ENCODE data around the gene CALML3.

Gene CALML3

DNA sequence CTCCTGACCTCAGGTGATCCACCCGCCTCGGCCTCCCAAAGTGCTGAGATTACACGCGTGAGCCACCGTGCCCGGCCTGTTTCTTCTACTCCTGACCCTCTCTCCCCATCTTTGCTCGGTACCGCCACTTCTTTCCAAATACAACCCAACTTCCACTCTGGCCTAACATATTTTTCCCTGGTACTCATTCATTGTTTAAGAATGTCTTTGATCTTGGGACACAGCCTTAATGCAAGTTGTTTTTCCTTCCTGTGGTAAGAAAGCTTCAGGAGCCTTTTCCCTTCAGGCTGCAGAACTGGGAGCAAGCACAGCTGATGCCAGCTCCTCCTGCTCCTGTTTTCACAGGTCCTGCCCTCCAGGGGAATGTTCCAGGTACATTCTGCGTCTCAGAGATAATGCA lies 13.7 kb downstream of the CALML3 start:
- in situ Hi-C loops (cut with MboI; ENCODE audit: low sequenced_read_pairs): no loop called here

- in situ Hi-C loops (cut with MboI; ENCODE audit: low sequenced_read_pairs): no loop called here
These were observed 14.3 kb downstream of the CALML3 start for GRCh38 chr10:5538892-5539651.

- in situ Hi-C loops (cut with MboI; ENCODE audit: low sequenced_read_pairs): no loop called here
These were observed 15.3 kb downstream of the CALML3 start for GRCh38 chr10:5540080-5540479.

DNA sequence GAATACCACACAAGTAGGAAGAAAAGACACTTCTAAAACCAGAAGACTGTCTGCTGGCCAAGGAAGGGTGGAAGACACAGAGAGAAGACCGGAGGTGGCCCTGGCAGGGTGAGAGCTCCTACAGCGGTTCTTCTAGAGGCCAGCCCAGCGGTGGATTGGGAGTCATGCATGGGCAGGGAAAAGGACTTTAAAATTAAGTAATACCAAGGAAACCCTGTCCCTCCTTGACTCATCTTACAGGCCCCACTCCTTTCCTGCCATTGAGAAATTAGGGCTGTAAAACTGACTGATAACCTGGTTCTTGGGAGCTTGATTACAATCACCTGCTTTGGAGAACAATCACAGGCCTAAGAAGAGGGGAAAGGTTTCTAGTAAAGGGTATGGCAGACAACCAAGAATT lies 16.1 kb downstream of the CALML3 start:
- in situ Hi-C loops (cut with MboI; ENCODE audit: low sequenced_read_pairs): no loop called here

GRCh38 chr10:5542100-5542499 lies 17.3 kb downstream of the CALML3 start:
- in situ Hi-C loops (cut with MboI; ENCODE audit: low sequenced_read_pairs): no loop called here

GRCh38 chr10:5543623-5544022 lies 18.9 kb downstream of the CALML3 start:
- in situ Hi-C loops (cut with MboI; ENCODE audit: low sequenced_read_pairs): no loop called here

DNA sequence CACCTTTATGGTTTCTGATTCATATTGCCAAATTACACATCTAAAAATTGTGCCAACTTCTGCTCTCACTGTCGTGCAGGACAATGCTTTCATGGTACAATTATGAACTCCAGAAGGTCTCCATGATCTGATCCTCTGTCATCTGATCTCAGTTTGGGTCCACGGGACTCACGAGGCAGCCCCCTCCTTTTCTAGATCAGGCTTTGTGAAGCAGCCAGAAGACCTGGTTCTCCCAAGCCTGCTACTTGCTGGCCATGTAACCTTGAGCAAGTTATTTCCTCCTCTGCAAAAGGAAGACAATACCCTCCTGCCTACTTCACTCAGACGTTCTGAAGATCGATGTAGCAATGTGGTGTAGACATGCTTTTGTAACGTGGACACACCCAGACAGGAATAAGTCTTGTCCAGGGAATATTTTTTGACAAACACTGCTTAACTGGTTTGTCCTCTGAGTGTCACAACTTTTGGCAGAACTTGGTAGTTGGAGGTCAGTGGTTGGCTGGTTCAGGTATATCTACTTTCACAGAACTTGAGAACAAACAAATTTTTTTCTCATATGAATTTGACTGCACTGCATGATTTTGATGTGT lies 19.6 kb downstream of the CALML3 start:
- in situ Hi-C loops (cut with MboI; ENCODE audit: low sequenced_read_pairs): no loop called here

- in situ Hi-C loops (cut with MboI; ENCODE audit: low sequenced_read_pairs): no loop called here
These were observed 20.2 kb downstream of the CALML3 start for GRCh38 chr10:5545011-5545410.

DNA sequence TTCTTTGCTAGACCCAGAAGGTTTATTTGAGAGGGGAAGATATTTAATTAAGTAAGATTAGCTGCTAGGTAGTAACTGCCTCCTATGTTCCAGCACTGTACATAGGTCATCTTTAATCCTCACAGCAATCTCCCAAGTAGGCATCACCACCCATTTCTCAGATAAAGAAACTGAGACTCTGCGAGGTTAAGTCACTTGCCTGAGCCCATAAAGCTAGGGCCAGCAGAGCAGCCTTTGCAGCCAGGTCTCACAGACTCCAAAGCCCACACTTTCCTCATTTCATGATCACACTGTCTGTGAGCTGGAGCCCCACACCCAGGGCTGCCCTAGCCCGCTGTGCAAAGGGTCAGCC lies 20.6 kb downstream of the CALML3 start:
- in situ Hi-C loops (cut with MboI; ENCODE audit: low sequenced_read_pairs): no loop called here

DNA sequence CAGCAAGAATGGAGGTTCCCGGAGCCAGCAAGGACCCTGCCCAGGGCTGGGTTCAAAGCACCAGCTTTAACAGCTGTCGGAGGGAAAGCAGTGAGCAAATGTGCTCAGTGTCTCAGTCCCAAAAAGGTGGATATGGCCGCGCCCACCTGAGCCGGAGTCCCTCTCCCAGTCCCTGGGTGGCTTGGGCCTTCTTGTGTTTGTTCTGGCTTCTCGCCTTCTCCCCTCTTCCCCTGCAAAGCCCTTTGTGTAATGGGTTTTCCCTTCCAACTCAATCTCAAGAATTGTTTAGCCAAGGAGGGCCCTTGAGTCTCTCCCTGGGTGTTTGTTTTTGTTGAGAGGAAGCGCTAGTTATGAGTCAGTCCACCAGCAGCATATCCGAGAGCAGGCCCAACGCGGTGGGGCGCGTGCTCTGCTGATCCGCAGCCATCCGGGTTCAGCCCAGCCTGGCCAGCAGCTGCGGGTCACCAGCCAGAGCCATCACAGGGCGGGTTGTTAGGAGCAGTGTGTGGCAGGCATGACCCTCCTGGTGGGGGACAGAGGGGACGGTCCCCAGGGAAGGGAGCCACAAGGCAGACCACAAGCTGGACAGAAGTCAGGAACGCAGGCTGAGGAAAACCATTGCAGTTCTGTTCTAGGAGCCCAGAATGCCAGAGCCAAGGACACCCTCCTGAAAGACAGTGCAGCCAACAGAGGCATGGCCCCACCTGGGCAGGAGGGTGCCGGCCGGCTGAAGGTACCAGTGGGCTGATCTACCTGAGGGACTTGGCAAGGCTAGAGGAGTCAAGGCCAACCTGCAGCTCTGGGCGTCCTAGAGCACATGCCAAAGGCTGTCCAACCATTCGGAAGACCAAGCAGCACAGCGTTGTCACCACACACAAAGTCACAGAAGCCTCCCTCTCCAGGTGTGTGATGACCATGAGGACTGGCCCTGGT lies 21.3 kb downstream of the CALML3 start:
- in situ Hi-C loops (cut with MboI; ENCODE audit: low sequenced_read_pairs): no loop called here

- in situ Hi-C loops (cut with MboI; ENCODE audit: low sequenced_read_pairs): no loop called here
These were observed 22.3 kb downstream of the CALML3 start for GRCh38 chr10:5546891-5547680.

DNA sequence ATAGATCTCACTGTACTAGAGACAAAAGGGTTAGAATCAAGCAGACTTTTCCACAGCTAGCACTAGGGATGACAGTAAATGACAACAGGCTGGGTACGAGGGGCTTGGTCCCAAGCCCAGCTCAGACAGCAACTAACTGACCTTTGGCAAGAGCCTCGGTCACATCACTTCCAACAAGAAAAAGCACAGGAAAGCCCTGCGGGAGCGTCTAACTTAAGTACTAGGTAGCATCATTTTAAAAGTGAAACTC lies 22.8 kb downstream of the CALML3 start:
- in situ Hi-C loops (cut with MboI; ENCODE audit: low sequenced_read_pairs): no loop called here

- in situ Hi-C loops (cut with MboI; ENCODE audit: low sequenced_read_pairs): no loop called here
These were observed 23.3 kb downstream of the CALML3 start for GRCh38 chr10:5547931-5548660.

DNA sequence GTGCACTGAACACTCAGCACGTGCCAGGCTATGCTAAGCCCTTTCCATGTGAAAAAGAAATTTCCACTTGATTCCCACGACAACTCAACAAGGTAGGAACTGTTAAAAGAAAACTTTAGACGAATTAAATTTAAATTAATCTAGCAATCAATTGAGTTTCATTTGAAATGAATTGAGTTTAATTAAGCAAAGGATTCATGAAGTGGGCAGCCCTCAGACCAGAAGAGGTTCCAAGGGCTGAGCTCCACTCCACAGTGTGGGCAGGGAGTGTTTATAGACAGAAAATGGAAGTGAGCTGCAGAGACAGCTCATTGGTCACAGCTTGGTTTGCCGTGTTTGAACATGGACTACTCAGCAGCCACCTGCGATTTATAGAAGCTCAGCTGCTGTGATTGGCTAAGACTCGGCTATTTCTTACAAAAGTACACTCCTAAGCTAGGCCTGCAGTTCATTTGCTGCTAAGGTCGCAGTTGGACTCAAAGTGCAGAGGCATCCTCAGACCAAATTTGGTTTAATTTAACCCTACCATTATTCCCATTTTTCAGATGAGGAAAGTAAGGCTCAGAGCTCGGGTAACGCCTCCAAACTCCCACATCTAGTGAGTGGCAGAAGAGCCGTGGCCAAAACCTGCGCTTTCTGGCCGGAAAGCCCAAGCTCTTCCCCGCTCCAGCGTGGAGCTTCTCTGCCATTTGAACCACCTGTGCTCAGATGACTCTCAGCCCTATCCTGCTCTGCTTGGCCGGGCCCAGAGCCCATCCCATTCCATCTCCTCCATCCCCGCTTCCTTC lies 24.9 kb downstream of the CALML3 start:
- in situ Hi-C loops (cut with MboI; ENCODE audit: low sequenced_read_pairs): no loop called here

DNA sequence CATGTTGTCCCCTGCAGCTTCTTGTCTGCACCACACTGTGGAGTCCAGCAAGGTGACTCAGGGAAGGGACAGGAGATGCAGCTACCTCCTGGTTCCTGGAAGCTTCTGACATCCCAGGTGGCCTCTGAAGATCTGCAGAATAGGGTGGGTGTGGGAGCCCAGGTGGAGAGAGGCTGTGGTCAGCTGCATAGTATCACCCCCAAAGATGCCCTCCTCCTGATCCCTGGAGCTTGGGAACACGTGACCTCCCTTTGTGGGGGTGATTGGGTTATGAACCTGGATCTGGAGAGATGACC lies 25.4 kb downstream of the CALML3 start:
- in situ Hi-C loops (cut with MboI; ENCODE audit: low sequenced_read_pairs): no loop called here

DNA sequence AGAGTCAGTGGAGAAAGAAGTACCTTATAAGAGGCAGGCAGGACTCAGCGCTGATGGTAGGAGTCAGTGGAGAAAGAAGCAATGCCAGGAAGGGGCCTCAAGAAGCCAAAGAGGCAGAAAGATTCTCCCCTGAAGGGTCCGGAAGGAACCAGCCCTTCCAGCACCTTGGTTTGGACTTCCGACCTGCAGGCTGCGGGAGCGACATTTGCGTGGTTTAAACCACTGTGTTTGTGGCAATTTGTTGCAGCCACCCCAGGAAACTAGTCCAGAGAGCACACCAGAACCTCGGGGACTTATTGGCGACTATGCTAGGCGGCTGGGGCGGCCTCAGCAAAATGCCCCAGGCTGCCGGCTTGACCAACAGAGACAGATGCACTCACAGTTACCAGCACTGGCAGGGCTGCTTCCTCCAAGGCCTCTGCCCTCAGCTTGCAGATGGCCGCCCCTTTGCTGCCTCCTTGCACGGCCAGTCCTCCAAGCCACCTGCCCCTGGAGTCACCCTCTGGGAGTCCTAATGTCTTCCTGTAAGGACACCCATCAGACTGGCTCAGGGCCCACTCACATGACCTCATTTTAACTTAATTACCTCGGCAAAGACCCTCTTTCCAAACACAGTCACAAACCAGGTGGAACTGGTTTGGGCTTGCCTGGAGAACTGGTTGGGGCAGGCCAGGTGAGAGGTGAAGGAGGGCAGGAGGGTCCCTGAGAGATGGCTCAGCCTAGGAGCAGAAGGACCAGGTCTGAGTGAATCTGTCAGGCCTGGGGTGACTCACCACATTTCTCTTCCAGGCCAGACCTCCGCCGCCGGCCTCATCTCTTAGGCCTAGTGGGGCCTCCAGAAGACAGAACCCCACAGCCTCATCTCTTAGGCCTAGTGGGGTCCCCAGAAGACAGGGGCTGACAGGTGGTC lies 26.1 kb downstream of the CALML3 start:
- in situ Hi-C loops (cut with MboI; ENCODE audit: low sequenced_read_pairs): no loop called here

GRCh38 chr10:5551531-5552375 lies 27.0 kb downstream of the CALML3 start:
- in situ Hi-C loops (cut with MboI; ENCODE audit: low sequenced_read_pairs): no loop called here
